HEK293T (cell line): ENCODE measurements around the gene CEACAM6.
"Not testable (repeated sequence)": the region's sequence is repeated elsewhere in the genome, so short reads cannot be mapped to it uniquely, and the experiment has no call there.

ENCODE experiments used
- BHLHE40 ChIP-seq: fragments of 450-650 bp; IDR thresholded peaks from 2 replicates; pipeline ENCODE4 v1.6.1; 2016; ENCODE audit warnings: mild to moderate bottlenecking, moderate library complexity, borderline replicate concordance
- FOXM1 ChIP-seq: fragments of 450-650 bp; IDR thresholded peaks from 2 replicates; pipeline ENCODE4 v1.6.1; 2017; ENCODE audit warnings: mild to moderate bottlenecking, borderline replicate concordance
- LEF1 ChIP-seq: fragments of 450-650 bp; IDR thresholded peaks from 2 replicates; pipeline ENCODE4 v1.6.1; 2017; ENCODE audit warnings: mild to moderate bottlenecking, borderline replicate concordance
- NFRKB ChIP-seq: fragments of 450-650 bp; IDR thresholded peaks from 2 replicates; pipeline ENCODE4 v1.6.1; 2016; ENCODE audit warnings: mild to moderate bottlenecking, moderate library complexity
- SP1 ChIP-seq: fragments of 450-650 bp; IDR thresholded peaks from 2 replicates; pipeline ENCODE4 v1.6.1; 2017
- ZNF384 ChIP-seq: fragments of 450-650 bp; IDR thresholded peaks from 2 replicates; pipeline ENCODE4 v1.6.1; 2016
- TF ChIP-seq, protein P1 (sequence below): fragments of 450-650 bp; IDR thresholded peaks from 2 replicates; pipeline ENCODE4 v1.6.1; 2016

DNA sequence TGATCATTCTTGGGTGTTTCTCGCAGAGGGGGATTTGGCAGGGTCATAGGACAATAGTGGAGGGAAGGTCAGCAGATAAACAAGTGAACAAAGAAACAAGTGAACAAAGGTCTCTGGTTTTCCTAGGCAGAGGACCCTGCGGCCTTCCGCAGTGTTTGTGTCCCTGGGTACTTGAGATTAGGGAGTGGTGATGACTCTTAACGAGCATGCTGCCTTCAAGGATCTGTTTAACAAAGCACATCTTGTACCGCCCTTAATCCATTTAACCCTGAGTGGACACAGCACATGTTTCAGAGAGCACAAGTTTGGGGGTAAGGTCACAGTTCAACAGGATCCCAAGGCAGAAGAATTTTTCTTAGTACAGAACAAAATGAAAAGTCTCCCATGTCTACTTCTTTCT is 12.8 kb downstream of the CEACAM6 start:
- not testable (repeated sequence) for TF ChIP-seq LEF1, ZNF384, FOXM1, BHLHE40, NFRKB, SP1
- TF ChIP-seq, protein P1, sequence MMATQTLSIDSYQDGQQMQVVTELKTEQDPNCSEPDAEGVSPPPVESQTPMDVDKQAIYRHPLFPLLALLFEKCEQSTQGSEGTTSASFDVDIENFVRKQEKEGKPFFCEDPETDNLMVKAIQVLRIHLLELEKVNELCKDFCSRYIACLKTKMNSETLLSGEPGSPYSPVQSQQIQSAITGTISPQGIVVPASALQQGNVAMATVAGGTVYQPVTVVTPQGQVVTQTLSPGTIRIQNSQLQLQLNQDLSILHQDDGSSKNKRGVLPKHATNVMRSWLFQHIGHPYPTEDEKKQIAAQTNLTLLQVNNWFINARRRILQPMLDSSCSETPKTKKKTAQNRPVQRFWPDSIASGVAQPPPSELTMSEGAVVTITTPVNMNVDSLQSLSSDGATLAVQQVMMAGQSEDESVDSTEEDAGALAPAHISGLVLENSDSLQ: not testable (repeated sequence)
